H1 (cell line): ENCODE results near the gene EXTL2. TPM values are rescaled to one million over a fixed set of nuclear protein-coding genes. Genes with fewer than 3 reads are reported as not detected.
"Not testable (repeated sequence)": the region's sequence is repeated elsewhere in the genome, so short reads cannot be mapped to it uniquely, and the experiment has no call there.

Source experiments
- CTCF ChIA-PET: fragments of 300-600 bp; sonication (Branson Sonifier 250); formaldehyde crosslinking; loops from one replicate; lab custom pipeline; 2021; ENCODE audit not compliant: partially characterized antibody; lab: Charles Lee
- POLR2A ChIA-PET: fragments of 300-600 bp; sonication (Branson Sonifier 250); formaldehyde crosslinking; loops from one replicate; lab custom pipeline; 2021; ENCODE audit warnings: inconsistent platforms; ENCODE audit not compliant: partially characterized antibody; lab: Charles Lee
- DNase-seq, 2 experiments: peaks; one replicate each; pipeline versions ENCODE4 v3.0.0 to v3.0.0-alpha.2; 2010 to 2022; ENCODE audit warnings: low spot score in 2 of 2, low read depth in 1 of 2, mixed read lengths in 1 of 2
- FAIRE-seq: peaks from 2 replicates; lab custom pipeline; 2011; peaks lifted over from hg19 to GRCh38; lab: Jason Lieb, UNC
- H2AFZ ChIP-seq: 2 replicates; pipeline ENCODE4 v1.8.1; 2012; ENCODE audit warnings: low read length, inconsistent platforms
- H2AK5ac ChIP-seq: 2 replicates; pipeline ENCODE4 v1.6.1; 2013; ENCODE audit warnings: low read depth, low read length
- H2BK120ac ChIP-seq: replicated peaks from 2 replicates; pipeline ENCODE3; 2013; ENCODE audit warnings: low read depth, low read length, inconsistent platforms
- H2BK12ac ChIP-seq: 2 replicates; pipeline ENCODE4 v1.6.1; 2013; ENCODE audit warnings: low read depth, low read length
- H2BK15ac ChIP-seq: 2 replicates; pipeline ENCODE4 v1.6.1; 2013; ENCODE audit warnings: low read length
- H2BK20ac ChIP-seq: 2 replicates; pipeline ENCODE4 v1.6.1; 2013; ENCODE audit warnings: low read length
- H2BK5ac ChIP-seq: 2 replicates; pipeline ENCODE4 v1.6.1; 2013; ENCODE audit warnings: low read depth, low read length
- H3K14ac ChIP-seq: 2 replicates; pipeline ENCODE4 v1.6.1; 2013; ENCODE audit warnings: inconsistent platforms; ENCODE audit not compliant: insufficient read length
- H3K18ac ChIP-seq: 2 replicates; pipeline ENCODE4 v1.6.1; 2013; ENCODE audit warnings: low read length; ENCODE audit errors: extremely low read depth
- H3K23ac ChIP-seq: 2 replicates; pipeline ENCODE4 v1.6.1; 2013; ENCODE audit warnings: inconsistent platforms; ENCODE audit not compliant: insufficient read length
- H3K23me2 ChIP-seq: 2 replicates; pipeline ENCODE4 v1.6.1; 2013; ENCODE audit warnings: low read depth, low read length
- H3K27ac ChIP-seq: 2 replicates; pipeline ENCODE4 v1.6.1; 2011; ENCODE audit warnings: low read depth, low read length, inconsistent platforms
- H3K27me3 ChIP-seq, 4 experiments: replicated peaks in 1 of 4; 1 replicate in 1 of 4; 2 replicates in 3 of 4; pipeline versions ENCODE4 v1.6.1 to v1.8.1; 2011 to 2013; ENCODE audit warnings: low read length in 3 of 4, mild to moderate bottlenecking in 3 of 4, inconsistent platforms in 2 of 4, mixed read lengths in 2 of 4, moderate library complexity in 1 of 4; ENCODE audit not compliant: control insufficient read depth in 3 of 4, insufficient read depth in 3 of 4; ENCODE audit errors: extremely low read depth in 1 of 4
- H3K36me3 ChIP-seq, 4 experiments: 2 replicates each; pipeline versions ENCODE4 v1.6.1 to v1.8.1; 2011 to 2013; ENCODE audit warnings: mild to moderate bottlenecking in 4 of 4, low read length in 3 of 4, moderate library complexity in 2 of 4, control low read depth in 1 of 4, inconsistent platforms in 1 of 4; ENCODE audit not compliant: insufficient read depth in 4 of 4, control insufficient read depth in 2 of 4
- H3K4ac ChIP-seq: replicated peaks from 2 replicates; pipeline ENCODE3; 2013; ENCODE audit warnings: low read length, low read depth, mixed read lengths, inconsistent platforms; ENCODE audit not compliant: insufficient read length
- H3K4me1 ChIP-seq, 4 experiments: replicated peaks in 1 of 4; 1 replicate in 1 of 4; 2 replicates in 3 of 4; pipeline versions ENCODE4 v1.6.1 to v1.8.1; 2011 to 2013; ENCODE audit warnings: low read length in 3 of 4, inconsistent platforms in 2 of 4, mixed read lengths in 1 of 4; ENCODE audit not compliant: insufficient read depth in 4 of 4, control insufficient read depth in 3 of 4
- H3K4me2 ChIP-seq, 2 experiments: 2 replicates each; pipeline versions ENCODE4 v1.6.1 to v1.8.1; 2011 to 2013; ENCODE audit warnings: low read depth in 2 of 2, low read length in 2 of 2, control low read depth in 1 of 2, inconsistent platforms in 1 of 2, mild to moderate bottlenecking in 1 of 2; ENCODE audit not compliant: insufficient read depth in 1 of 2
- H3K4me3 ChIP-seq, 4 experiments: fragments of 200-600, 300-600 bp in 1 of 4; sonication (generic), shearing (Covaris generic), sonication (Bioruptor Twin) in 1 of 4; 2 replicates each; pipeline versions ENCODE4 v1.5.1 to v1.8.1; 2011 to 2016; ENCODE audit warnings: low read length in 4 of 4, low read depth in 3 of 4, control low read depth in 2 of 4, inconsistent platforms in 2 of 4, mild to moderate bottlenecking in 2 of 4, mixed read lengths in 1 of 4, moderate library complexity in 1 of 4; ENCODE audit not compliant: insufficient read depth in 2 of 4; ENCODE audit errors: extremely low read depth in 1 of 4
- H3K56ac ChIP-seq: replicated peaks from 2 replicates; pipeline ENCODE3; 2013; ENCODE audit warnings: low read depth, mild to moderate bottlenecking, mixed read lengths, low read length, inconsistent platforms; ENCODE audit not compliant: insufficient read length
- H3K79me1 ChIP-seq: 2 replicates; pipeline ENCODE4 v1.6.1; 2013; ENCODE audit warnings: low read depth, low read length, control low read depth
- H3K79me2 ChIP-seq, 2 experiments: 2 replicates each; pipeline versions ENCODE4 v1.6.1 to v1.8.1; 2012 to 2013; ENCODE audit warnings: low read length in 2 of 2, mild to moderate bottlenecking in 2 of 2, inconsistent platforms in 1 of 2; ENCODE audit not compliant: insufficient read depth in 2 of 2, control insufficient read depth in 1 of 2
- H3K9ac ChIP-seq, 4 experiments: replicated peaks in 1 of 4; 1 replicate in 1 of 4; 2 replicates in 3 of 4; pipeline versions ENCODE4 v1.6.1 to v1.8.1; 2011 to 2013; ENCODE audit warnings: low read depth in 3 of 4, low read length in 3 of 4, control low read depth in 2 of 4, mild to moderate bottlenecking in 2 of 4, moderate library complexity in 2 of 4, inconsistent platforms in 1 of 4; ENCODE audit errors: extremely low read depth in 1 of 4
- H3K9me3 ChIP-seq, 2 experiments: 2 replicates each; pipeline versions ENCODE4 v1.6.1 to v1.8.1; 2012 to 2013; ENCODE audit warnings: mild to moderate bottlenecking in 2 of 2, moderate library complexity in 2 of 2, control low read depth in 1 of 2, inconsistent platforms in 1 of 2, low read depth in 1 of 2, low read length in 1 of 2, mixed read lengths in 1 of 2; ENCODE audit not compliant: insufficient read depth in 2 of 2
- H4K20me1 ChIP-seq, 2 experiments: replicated peaks in 1 of 2; 2 replicates each; pipeline versions ENCODE3 to v1.8.1; 2011 to 2013; ENCODE audit warnings: inconsistent platforms in 2 of 2, low read length in 2 of 2, mild to moderate bottlenecking in 1 of 2; ENCODE audit not compliant: insufficient read depth in 2 of 2, control insufficient read depth in 1 of 2
- H4K5ac ChIP-seq: 2 replicates; pipeline ENCODE4 v1.6.1; 2013; ENCODE audit warnings: low read length, low read depth, mixed read lengths, inconsistent platforms; ENCODE audit not compliant: insufficient read length
- H4K8ac ChIP-seq: 2 replicates; pipeline ENCODE4 v1.8.0; 2013; ENCODE audit warnings: mild to moderate bottlenecking, moderate library complexity, low read length, inconsistent platforms; ENCODE audit not compliant: insufficient read depth; ENCODE audit errors: extremely low read depth
- H4K91ac ChIP-seq: replicated peaks from 2 replicates; pipeline ENCODE3; 2013; ENCODE audit warnings: low read length, mixed read lengths, inconsistent platforms; ENCODE audit not compliant: insufficient read length
- CEBPB ChIP-seq: IDR thresholded peaks from 2 replicates; pipeline ENCODE4 v1.6.1; 2012; ENCODE audit warnings: low read depth, low read length
- EGR1 ChIP-seq: IDR thresholded peaks from 2 replicates; pipeline ENCODE4 v1.6.1; 2011; ENCODE audit warnings: low read depth, low read length, borderline replicate concordance
- EP300 ChIP-seq, 2 experiments: IDR thresholded peaks; 1 replicate in 1 of 2; 2 replicates in 1 of 2; pipeline ENCODE4 v1.6.1; 2011 to 2012; ENCODE audit warnings: low read depth in 2 of 2, low read length in 2 of 2, mild to moderate bottlenecking in 2 of 2, borderline replicate concordance in 1 of 2, inconsistent platforms in 1 of 2, moderate library complexity in 1 of 2
- ZNF274 ChIP-seq: IDR thresholded peaks from 2 replicates; pipeline ENCODE4 v1.7.0; 2012; ENCODE audit warnings: low read length, borderline replicate concordance; ENCODE audit errors: extremely low read depth
- WGBS, 2 experiments: shearing (Covaris generic) in 1 of 2; methylation state at CpG; one replicate each; pipeline versions ENCODE4 v1.1.6 to v1.1.7; 2013 to 2015; ENCODE audit warnings: low lambda C conversion rate in 2 of 2, mixed read lengths in 2 of 2, inconsistent platforms in 1 of 2, low coverage in 1 of 2, missing lambda C conversion rate in 1 of 2; ENCODE audit not compliant: insufficient replicate concordance in 2 of 2, insufficient coverage in 1 of 2, insufficient read length in 1 of 2; ENCODE audit errors: extremely low coverage in 1 of 2, missing lambda C conversion rate in 1 of 2; 5-methylcytosine and 5-hydroxymethylcytosine counted together
- polyA plus RNA-seq, 7 experiments: library from polyadenylated mRNA; depleted of rRNA in 3 of 7; stranded (reverse) in 5 of 7; unstranded in 2 of 7; fragments of >200 nt in 5 of 7; fragments of 200-250 nt in 2 of 7; gene quantifications; 1 replicate in 5 of 7; 2 replicates in 1 of 7; 4 replicates in 1 of 7; pipeline versions ENCODE4 v1.2.1 to v1.2.3, GENCODE V29; 2011 to 2013; ENCODE audit warnings: missing spikeins in 2 of 7, mixed read lengths in 2 of 7
- total RNA-seq: library from RNA; stranded (reverse); fragmentation: NEBNext Ultra II Directional; extraction: Animal tissue kit (Norgen Biotek cat#: 25700); gene quantifications from 2 replicates; pipeline ENCODE4 v1.2.1, GENCODE V29; 2021
- TF ChIP-seq, protein P1 (sequence below): IDR thresholded peaks from 2 replicates; pipeline ENCODE4 v1.6.1; 2011; ENCODE audit warnings: low read length, improper control_type of control experiment

EXTL2 gene
- total and polyA plus RNA-seq, 2 of the 8 experiments (the other 6 are each of a cell fraction or from before 2014, with no cell fraction given) = 27.1 to 54.7 TPM

DNA sequence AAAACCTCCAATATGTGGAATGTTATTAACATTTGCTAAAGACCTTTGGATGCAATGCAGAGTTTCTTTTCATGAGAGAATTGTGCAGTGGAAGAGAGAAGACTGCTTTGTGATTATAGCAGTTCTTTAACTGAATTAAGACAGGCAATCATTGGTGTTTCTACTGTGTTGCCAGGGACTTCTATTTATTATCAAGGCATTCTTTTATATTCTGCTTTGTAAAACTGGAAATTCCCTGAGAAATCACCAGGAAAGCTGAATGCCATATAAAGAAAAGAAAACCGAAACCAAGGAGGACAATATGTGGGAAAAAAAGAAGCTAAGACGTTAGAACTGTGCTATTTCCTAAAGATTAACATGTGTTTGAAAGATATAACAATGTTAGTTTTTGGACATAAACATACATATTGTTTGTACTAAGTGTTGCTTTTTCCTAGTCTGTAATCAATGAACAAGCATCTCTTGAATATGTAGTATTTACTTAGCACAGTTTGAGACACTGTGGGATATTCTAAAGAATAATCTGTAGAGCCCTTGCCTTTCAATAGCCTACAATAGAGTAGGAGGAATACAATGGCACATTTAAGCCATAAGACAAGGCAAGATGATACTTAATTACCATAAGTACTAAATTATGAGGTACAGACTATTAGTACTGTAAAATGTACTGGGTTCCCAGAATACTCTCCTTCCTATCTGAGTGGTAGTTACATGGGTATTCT, 47.1 kb downstream of the EXTL2 start (continued):
- TF ChIP-seq, protein P1, sequence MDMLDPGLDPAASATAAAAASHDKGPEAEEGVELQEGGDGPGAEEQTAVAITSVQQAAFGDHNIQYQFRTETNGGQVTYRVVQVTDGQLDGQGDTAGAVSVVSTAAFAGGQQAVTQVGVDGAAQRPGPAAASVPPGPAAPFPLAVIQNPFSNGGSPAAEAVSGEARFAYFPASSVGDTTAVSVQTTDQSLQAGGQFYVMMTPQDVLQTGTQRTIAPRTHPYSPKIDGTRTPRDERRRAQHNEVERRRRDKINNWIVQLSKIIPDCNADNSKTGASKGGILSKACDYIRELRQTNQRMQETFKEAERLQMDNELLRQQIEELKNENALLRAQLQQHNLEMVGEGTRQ = no peak
- TF ChIP-seq ZNF274 (no peak), EP300 (IDR thresholded peaks at IDR 0.05; ENCODE audit: borderline replicate concordance in 1 of 2, low read depth in 2 of 2, low read length in 2 of 2) (no peak), EGR1 (no peak), CEBPB (no peak)

GRCh38 chr1:100843160-100843559, 51.5 kb downstream of the EXTL2 start:
- H4K20me1 ChIP-seq, H3K36me3 ChIP-seq, H3K18ac ChIP-seq, H3K9ac ChIP-seq, H3K14ac ChIP-seq, H2BK120ac ChIP-seq, H3K4me1 ChIP-seq, H3K79me1 ChIP-seq, H4K8ac ChIP-seq, H4K5ac ChIP-seq, H3K23ac ChIP-seq, H3K23me2 ChIP-seq, H3K4me3 ChIP-seq, H3K27ac ChIP-seq, H2BK15ac ChIP-seq, H2BK12ac ChIP-seq, H2AFZ ChIP-seq, DNase-seq, POLR2A ChIA-PET, H3K56ac ChIP-seq, H3K9me3 ChIP-seq, H2AK5ac ChIP-seq, H3K4ac ChIP-seq, H2BK20ac ChIP-seq, H2BK5ac ChIP-seq, H3K4me2 ChIP-seq, H3K79me2 ChIP-seq, FAIRE-seq, H4K91ac ChIP-seq: not testable (repeated sequence)
- H3K27me3 ChIP-seq = peaks cover 2 to 16% (median 9%) of the 10 kb centered on the region in 4 experiments
- 100% methylated on average over 2 of the region's 2 CpGs; no CpG with 5 or more reads in 1 of the 2 experiments for WGBS, 2 experiments
- CTCF ChIA-PET = interaction anchor here (3.5 kb wide), 1 partner anchor 7 kb away, joined by 12 read pairs; no protein-coding TSS in a partner anchor
